Measurements from ENCODE around the gene CFAP74. TPM values are rescaled to one million over a fixed set of nuclear protein-coding genes. Genes with fewer than 3 reads are reported as not detected.
A peak's percentile ranks its signal among the peaks of the same experiment; 100 is the strongest.

CFAP74 gene
- total RNA-seq, 2 experiments from 2014 or later = not detected

DNA sequence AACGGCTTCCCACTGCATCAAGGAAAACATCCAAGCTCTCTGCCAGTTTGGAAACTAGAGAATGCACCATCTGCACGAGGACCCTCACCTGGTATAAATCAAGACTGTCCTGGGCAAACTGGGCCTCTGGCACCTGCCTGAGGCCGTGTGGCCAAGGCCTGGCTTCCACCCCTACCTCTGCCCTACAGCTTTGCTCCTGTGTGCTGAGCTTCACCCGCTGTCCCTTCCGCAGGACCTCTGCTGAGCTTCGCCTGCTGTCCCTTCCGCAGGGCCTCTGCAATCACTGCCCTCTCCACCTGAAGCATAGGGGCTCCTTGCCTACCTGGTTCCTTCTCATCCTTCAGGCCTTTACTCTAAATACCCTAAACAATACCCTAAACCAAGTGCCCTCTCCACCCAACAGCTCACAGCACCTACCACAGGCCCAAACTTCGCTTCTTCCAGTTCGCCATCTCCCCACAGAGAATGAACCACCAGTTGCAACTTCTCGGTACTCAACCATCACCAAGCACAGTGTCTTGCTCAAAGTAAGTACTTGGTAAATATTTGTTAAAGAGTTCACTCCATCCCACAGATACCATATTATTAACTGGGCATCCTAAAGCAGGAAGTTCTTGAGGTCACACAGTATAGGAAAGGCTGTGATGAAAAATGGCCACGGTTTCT lies 131.1 kb downstream of the CFAP74 start:
- H3K4me1 Mint-ChIP-seq (ENCODE audit: low read depth) = peaks cover 80% of the 10 kb centered on the region
- no peaks in the 10 kb centered on the region for H3K27me3 ChIP-seq (ENCODE audit: control insufficient read depth in 1 of 2, insufficient read depth in 2 of 2, low read length in 2 of 2)
- ATAC-seq (ENCODE audit: poor library complexity) = no peak
- H3K36me3 ChIP-seq (ENCODE audit: insufficient read depth, low read length) = peaks cover 49% of the 10 kb centered on the region
- peak overlapping the region; percentile 22 for H3K4me3 Mint-ChIP-seq
- CTCF ChIA-PET = no interaction called here
- no peaks in the 10 kb centered on the region for H3K9me3 ChIP-seq (ENCODE audit: control insufficient read depth in 1 of 2, insufficient read depth in 1 of 2, low read length in 2 of 2)
- peak overlapping the region; percentile 63 for H3K27ac Mint-ChIP-seq
- intact Hi-C loops (cut with DNase I, micrococcal nuclease) = no loop called here
- no peak for DNase-seq
- peaks cover 80% of the 10 kb centered on the region for H3K4me1 ChIP-seq (ENCODE audit: insufficient read depth, low read length)
- no peaks in the 10 kb centered on the region for H3K27me3 Mint-ChIP-seq
- TF ChIP-seq, protein P1, sequence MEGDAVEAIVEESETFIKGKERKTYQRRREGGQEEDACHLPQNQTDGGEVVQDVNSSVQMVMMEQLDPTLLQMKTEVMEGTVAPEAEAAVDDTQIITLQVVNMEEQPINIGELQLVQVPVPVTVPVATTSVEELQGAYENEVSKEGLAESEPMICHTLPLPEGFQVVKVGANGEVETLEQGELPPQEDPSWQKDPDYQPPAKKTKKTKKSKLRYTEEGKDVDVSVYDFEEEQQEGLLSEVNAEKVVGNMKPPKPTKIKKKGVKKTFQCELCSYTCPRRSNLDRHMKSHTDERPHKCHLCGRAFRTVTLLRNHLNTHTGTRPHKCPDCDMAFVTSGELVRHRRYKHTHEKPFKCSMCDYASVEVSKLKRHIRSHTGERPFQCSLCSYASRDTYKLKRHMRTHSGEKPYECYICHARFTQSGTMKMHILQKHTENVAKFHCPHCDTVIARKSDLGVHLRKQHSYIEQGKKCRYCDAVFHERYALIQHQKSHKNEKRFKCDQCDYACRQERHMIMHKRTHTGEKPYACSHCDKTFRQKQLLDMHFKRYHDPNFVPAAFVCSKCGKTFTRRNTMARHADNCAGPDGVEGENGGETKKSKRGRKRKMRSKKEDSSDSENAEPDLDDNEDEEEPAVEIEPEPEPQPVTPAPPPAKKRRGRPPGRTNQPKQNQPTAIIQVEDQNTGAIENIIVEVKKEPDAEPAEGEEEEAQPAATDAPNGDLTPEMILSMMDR (IDR thresholded peaks at IDR 0.05) = no peak
- POLR2A ChIA-PET = interaction anchor here (1.4 kb wide), 1 partner anchor 13 kb away, joined by 4 read pairs; no protein-coding TSS in a partner anchor
- H3K4me3 ChIP-seq (ENCODE audit: low read length) = no peak overlapping the region
- H3K27ac ChIP-seq (ENCODE audit: low read depth in 1 of 2, low read length in 2 of 2) = no peak overlapping the region
- H3K9me3 Mint-ChIP-seq = no peaks in the 10 kb centered on the region
- H3K36me3 Mint-ChIP-seq (ENCODE audit: low read depth) = peaks cover 75% of the 10 kb centered on the region

Other genes starting within 250 kb of the CFAP74 start
- 10 to 100 TPM; 19.9 to 25.1 TPM for gene NADK, start 225.3 kb downstream of the CFAP74 start, total RNA-seq
- gene GNB1, start 112.7 kb downstream of the CFAP74 start, total RNA-seq = 100 to 1,000 TPM; 138 to 149 TPM
- gene CALML6, start 88.5 kb downstream of the CFAP74 start, total RNA-seq = under 1 TPM; 0.47 to 0.69 TPM
- 1 to 10 TPM in 1 of 2 experiments, under 1 TPM in 1; 0.49 to 1.9 TPM for gene TMEM52, start 84.5 kb downstream of the CFAP74 start, total RNA-seq
- under 1 TPM; 0.38 to 0.42 TPM for gene GABRD, start 15.6 kb upstream of the CFAP74 start, total RNA-seq
- gene PRKCZ, start 46.6 kb upstream of the CFAP74 start, total RNA-seq = 10 to 100 TPM; 17.8 to 19.0 TPM
- gene FAAP20, start 191.0 kb upstream of the CFAP74 start, total RNA-seq = 10 to 100 TPM; 51.7 to 53.1 TPM
- 100 to 1,000 TPM; 286 to 324 TPM for gene SKI, start 224.5 kb upstream of the CFAP74 start, total RNA-seq